ENCODE results near the gene NUP42.

NUP42 gene

DNA sequence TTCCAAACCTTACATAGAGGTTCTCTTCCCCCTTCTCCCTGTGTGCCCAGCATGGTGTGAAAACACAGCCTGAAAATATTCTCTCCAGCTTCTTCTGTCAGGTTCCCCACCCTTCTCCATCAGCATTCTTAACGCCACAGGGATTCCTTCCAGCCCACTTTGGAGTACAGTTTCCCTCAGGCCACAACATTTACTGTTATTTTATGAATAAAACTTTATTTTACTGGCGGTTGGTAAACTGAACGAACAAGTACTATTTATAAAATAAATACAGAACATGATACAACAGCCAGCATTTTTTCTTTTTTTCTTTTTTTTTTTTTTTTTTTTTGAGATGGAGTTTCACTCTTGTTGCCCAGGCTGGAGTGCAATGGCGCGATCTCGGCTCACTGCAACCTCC, 33.1 kb downstream of the NUP42 start:
- Histone ChIP-seq H3K9me3 (ENCODE audit: control insufficient read depth, insufficient read depth, low read depth, low read length) (no peaks in the 10 kb centered on the region), H3K27ac (ENCODE audit: extremely low read depth, low read depth, low read length) (no peak overlapping the region), H3K4me1 (ENCODE audit: control insufficient read depth, insufficient read depth, low read length) (no peaks in the 10 kb centered on the region), H3K36me3 (ENCODE audit: control insufficient read depth in 2 of 2, insufficient read depth in 1 of 2, low read length in 2 of 2) (no peaks in the 10 kb centered on the region), H3K4me3 (ENCODE audit: low read depth, low read length) (no peak overlapping the region)
- ChIA-PET CTCF (no interaction called here), POLR2A (no interaction called here)
- TF ChIP-seq ZBTB48 (tag by site-specific recombination; IDR thresholded peaks at IDR 0.05) (no peak), ZNF791 (tag by site-specific recombination; IDR thresholded peaks at IDR 0.05) (no peak), ZNF2 (tag by site-specific recombination; IDR thresholded peaks at IDR 0.05) (no peak), ZNF677 (tag by site-specific recombination; IDR thresholded peaks at IDR 0.05) (no peak)
- TF ChIP-seq, protein P1, sequence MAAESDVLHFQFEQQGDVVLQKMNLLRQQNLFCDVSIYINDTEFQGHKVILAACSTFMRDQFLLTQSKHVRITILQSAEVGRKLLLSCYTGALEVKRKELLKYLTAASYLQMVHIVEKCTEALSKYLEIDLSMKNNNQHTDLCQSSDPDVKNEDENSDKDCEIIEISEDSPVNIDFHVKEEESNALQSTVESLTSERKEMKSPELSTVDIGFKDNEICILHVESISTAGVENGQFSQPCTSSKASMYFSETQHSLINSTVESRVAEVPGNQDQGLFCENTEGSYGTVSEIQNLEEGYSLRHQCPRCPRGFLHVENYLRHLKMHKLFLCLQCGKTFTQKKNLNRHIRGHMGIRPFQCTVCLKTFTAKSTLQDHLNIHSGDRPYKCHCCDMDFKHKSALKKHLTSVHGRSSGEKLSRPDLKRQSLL (tag by site-specific recombination; IDR thresholded peaks at IDR 0.05), result no peak
- TF ChIP-seq, protein P2, sequence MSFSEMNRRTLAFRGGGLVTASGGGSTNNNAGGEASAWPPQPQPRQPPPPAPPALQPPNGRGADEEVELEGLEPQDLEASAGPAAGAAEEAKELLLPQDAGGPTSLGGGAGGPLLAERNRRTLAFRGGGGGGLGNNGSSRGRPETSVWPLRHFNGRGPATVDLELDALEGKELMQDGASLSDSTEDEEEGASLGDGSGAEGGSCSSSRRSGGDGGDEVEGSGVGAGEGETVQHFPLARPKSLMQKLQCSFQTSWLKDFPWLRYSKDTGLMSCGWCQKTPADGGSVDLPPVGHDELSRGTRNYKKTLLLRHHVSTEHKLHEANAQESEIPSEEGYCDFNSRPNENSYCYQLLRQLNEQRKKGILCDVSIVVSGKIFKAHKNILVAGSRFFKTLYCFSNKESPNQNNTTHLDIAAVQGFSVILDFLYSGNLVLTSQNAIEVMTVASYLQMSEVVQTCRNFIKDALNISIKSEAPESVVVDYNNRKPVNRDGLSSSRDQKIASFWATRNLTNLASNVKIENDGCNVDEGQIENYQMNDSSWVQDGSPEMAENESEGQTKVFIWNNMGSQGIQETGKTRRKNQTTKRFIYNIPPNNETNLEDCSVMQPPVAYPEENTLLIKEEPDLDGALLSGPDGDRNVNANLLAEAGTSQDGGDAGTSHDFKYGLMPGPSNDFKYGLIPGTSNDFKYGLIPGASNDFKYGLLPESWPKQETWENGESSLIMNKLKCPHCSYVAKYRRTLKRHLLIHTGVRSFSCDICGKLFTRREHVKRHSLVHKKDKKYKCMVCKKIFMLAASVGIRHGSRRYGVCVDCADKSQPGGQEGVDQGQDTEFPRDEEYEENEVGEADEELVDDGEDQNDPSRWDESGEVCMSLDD (tag by site-specific recombination; IDR thresholded peaks at IDR 0.05), result no peak

DNA sequence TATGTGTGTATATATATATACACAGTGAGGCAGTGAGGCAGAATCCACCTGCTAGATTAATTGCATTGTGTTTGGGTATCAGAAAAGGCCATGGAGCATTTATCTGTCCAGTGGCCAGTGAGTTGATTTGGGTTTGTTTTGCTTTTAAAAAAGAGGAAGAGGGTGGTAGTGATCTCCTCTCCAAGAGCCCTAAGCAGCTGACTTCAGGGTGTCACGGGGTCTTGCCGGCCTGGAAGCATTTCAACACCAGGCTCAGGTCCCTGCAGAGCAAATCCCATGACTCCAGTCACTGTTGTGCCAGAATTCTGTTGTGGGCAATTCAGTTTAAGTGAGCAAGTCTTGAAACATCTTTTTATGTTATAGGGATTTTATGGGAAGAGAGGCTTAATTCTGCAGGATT, 34.2 kb downstream of the NUP42 start:
- no peak overlapping the region for H3K4me3 ChIP-seq (ENCODE audit: low read depth, low read length)
- no peaks in the 10 kb centered on the region for H3K36me3 ChIP-seq (ENCODE audit: control insufficient read depth in 2 of 2, insufficient read depth in 1 of 2, low read length in 2 of 2)
- no peak overlapping the region for H3K27ac ChIP-seq (ENCODE audit: extremely low read depth, low read depth, low read length)
- no peaks in the 10 kb centered on the region for H3K4me1 ChIP-seq (ENCODE audit: control insufficient read depth, insufficient read depth, low read length)
- TF ChIP-seq ZNF341 (tag by site-specific recombination; IDR thresholded peaks at IDR 0.05; ENCODE audit: low read depth) (no peak), ZNF558 (tag by site-specific recombination; IDR thresholded peaks at IDR 0.05) (no peak), ZNF510 (tag by site-specific recombination; IDR thresholded peaks at IDR 0.05; ENCODE audit: insufficient replicate concordance) (no peak), ZNF610 (tag by site-specific recombination; IDR thresholded peaks at IDR 0.05; ENCODE audit: borderline replicate concordance) (no peak), ZNF214 (tag by site-specific recombination; IDR thresholded peaks at IDR 0.05; ENCODE audit: borderline replicate concordance) (no peak), ZNF660 (tag by site-specific recombination; IDR thresholded peaks at IDR 0.05) (no peak), ZNF221 (tag by site-specific recombination; IDR thresholded peaks at IDR 0.05; ENCODE audit: borderline replicate concordance) (no peak), ZNF354C (tag by site-specific recombination; IDR thresholded peaks at IDR 0.05; ENCODE audit: borderline replicate concordance, low read depth) (no peak), ZEB2 (tag by site-specific recombination; IDR thresholded peaks at IDR 0.05) (no peak), ZNF416 (tag by site-specific recombination; IDR thresholded peaks at IDR 0.05) (no peak)
- TF ChIP-seq, protein P3, sequence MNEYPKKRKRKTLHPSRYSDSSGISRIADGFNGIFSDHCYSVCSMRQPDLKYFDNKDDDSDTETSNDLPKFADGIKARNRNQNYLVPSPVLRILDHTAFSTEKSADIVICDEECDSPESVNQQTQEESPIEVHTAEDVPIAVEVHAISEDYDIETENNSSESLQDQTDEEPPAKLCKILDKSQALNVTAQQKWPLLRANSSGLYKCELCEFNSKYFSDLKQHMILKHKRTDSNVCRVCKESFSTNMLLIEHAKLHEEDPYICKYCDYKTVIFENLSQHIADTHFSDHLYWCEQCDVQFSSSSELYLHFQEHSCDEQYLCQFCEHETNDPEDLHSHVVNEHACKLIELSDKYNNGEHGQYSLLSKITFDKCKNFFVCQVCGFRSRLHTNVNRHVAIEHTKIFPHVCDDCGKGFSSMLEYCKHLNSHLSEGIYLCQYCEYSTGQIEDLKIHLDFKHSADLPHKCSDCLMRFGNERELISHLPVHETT (tag by site-specific recombination; IDR thresholded peaks at IDR 0.05), result no peak
- TF ChIP-seq, protein P4, sequence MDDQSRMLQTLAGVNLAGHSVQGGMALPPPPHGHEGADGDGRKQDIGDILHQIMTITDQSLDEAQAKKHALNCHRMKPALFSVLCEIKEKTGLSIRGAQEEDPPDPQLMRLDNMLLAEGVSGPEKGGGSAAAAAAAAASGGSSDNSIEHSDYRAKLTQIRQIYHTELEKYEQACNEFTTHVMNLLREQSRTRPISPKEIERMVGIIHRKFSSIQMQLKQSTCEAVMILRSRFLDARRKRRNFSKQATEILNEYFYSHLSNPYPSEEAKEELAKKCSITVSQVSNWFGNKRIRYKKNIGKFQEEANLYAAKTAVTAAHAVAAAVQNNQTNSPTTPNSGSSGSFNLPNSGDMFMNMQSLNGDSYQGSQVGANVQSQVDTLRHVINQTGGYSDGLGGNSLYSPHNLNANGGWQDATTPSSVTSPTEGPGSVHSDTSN (CRISPR knock-in tag; IDR thresholded peaks at IDR 0.05), result no peak
- TF ChIP-seq, protein P5, sequence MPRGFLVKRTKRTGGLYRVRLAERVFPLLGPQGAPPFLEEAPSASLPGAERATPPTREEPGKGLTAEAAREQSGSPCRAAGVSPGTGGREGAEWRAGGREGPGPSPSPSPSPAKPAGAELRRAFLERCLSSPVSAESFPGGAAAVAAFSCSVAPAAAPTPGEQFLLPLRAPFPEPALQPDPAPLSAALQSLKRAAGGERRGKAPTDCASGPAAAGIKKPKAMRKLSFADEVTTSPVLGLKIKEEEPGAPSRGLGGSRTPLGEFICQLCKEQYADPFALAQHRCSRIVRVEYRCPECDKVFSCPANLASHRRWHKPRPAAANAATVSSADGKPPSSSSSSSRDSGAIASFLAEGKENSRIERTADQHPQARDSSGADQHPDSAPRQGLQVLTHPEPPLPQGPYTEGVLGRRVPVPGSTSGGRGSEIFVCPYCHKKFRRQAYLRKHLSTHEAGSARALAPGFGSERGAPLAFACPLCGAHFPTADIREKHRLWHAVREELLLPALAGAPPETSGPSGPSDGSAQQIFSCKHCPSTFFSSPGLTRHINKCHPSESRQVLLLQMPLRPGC (tag by site-specific recombination; IDR thresholded peaks at IDR 0.05), result no peak
- TF ChIP-seq, protein P6, sequence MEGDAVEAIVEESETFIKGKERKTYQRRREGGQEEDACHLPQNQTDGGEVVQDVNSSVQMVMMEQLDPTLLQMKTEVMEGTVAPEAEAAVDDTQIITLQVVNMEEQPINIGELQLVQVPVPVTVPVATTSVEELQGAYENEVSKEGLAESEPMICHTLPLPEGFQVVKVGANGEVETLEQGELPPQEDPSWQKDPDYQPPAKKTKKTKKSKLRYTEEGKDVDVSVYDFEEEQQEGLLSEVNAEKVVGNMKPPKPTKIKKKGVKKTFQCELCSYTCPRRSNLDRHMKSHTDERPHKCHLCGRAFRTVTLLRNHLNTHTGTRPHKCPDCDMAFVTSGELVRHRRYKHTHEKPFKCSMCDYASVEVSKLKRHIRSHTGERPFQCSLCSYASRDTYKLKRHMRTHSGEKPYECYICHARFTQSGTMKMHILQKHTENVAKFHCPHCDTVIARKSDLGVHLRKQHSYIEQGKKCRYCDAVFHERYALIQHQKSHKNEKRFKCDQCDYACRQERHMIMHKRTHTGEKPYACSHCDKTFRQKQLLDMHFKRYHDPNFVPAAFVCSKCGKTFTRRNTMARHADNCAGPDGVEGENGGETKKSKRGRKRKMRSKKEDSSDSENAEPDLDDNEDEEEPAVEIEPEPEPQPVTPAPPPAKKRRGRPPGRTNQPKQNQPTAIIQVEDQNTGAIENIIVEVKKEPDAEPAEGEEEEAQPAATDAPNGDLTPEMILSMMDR (tag by site-specific recombination; IDR thresholded peaks at IDR 0.05), result no peak
- no peaks in the 10 kb centered on the region for H3K9me3 ChIP-seq (ENCODE audit: control insufficient read depth, insufficient read depth, low read depth, low read length)
- ChIA-PET CTCF (no interaction called here), POLR2A (no interaction called here)

All from HEK293 (cell line).